Brain microvascular endothelial cell (primary cell): ENCODE data around the gene ADGRD1.

Experiments used
- DNase-seq: peaks from one replicate; pipeline ENCODE4 v3.0.0-alpha.2; 2020
- H3K27ac ChIP-seq: fragments of 250-450 bp; sonication (Bioruptor Pico); 2 replicates; pipeline ENCODE4 v1.5.1; 2020; ENCODE audit warnings: mild to moderate bottlenecking, moderate library complexity
- H3K27me3 ChIP-seq: fragments of 250-450 bp; sonication (Bioruptor Pico); replicated peaks from 2 replicates; pipeline ENCODE4 v1.5.1; 2020; ENCODE audit warnings: mild to moderate bottlenecking
- H3K36me3 ChIP-seq: fragments of 250-450 bp; sonication (Bioruptor Pico); replicated peaks from 2 replicates; pipeline ENCODE4 v1.5.1; 2020; ENCODE audit warnings: mild to moderate bottlenecking
- H3K4me3 ChIP-seq: 2 replicates; pipeline ENCODE4 v1.5.1; 2011; ENCODE audit warnings: low read depth, mild to moderate bottlenecking, control low read depth, low read length, moderate library complexity
- CTCF ChIP-seq: IDR thresholded peaks from 2 replicates; pipeline ENCODE4 v1.5.1; 2011; ENCODE audit warnings: low read depth, mild to moderate bottlenecking, moderate library complexity, low read length, control low read depth, inconsistent platforms; ENCODE audit errors: missing control alignments
- in situ Hi-C: cut with HindIII; loops from 2 replicates; pipeline ENCODE4 v1.10.0; 2017; ENCODE audit warnings: low sequenced_read_pairs, low pct_ligation_motif_present

ADGRD1 gene

GRCh38 chr12:131055093-131055465 lies 101.4 kb downstream of the ADGRD1 start:
- in situ Hi-C loops = no loop called here
- TF ChIP-seq CTCF = no peak
- no peak for DNase-seq

GRCh38 chr12:131055596-131056233 lies 102.0 kb downstream of the ADGRD1 start:
- no peaks in the 10 kb centered on the region for H3K36me3 ChIP-seq
- no peak overlapping the region for H3K4me3 ChIP-seq
- DNase-seq = no peak
- H3K27me3 ChIP-seq = no peaks in the 10 kb centered on the region
- no peak overlapping the region for H3K27ac ChIP-seq
- TF ChIP-seq CTCF = no peak
- in situ Hi-C loops = no loop called here

More at GRCh38 chr12:131055093-131055465, 101.4 kb downstream of the ADGRD1 start:
- Histone ChIP-seq H3K27ac (no peak overlapping the region), H3K36me3 (no peaks in the 10 kb centered on the region), H3K4me3 (no peak overlapping the region), H3K27me3 (no peaks in the 10 kb centered on the region)

- no peaks in the 10 kb centered on the region for H3K36me3 ChIP-seq
- in situ Hi-C loops = no loop called here
- no peaks in the 10 kb centered on the region for H3K27me3 ChIP-seq
These were observed 102.9 kb downstream of the ADGRD1 start for GRCh38 chr12:131056626-131057025.

GRCh38 chr12:131057211-131057721 lies 103.6 kb downstream of the ADGRD1 start:
- Histone ChIP-seq H3K27ac (no peak overlapping the region), H3K4me3 (no peak overlapping the region), H3K27me3 (no peaks in the 10 kb centered on the region), H3K36me3 (no peaks in the 10 kb centered on the region)
- in situ Hi-C loops = no loop called here
- no peak for DNase-seq
- no peak for TF ChIP-seq CTCF

More at GRCh38 chr12:131056626-131057025, 102.9 kb downstream of the ADGRD1 start:
- DNase-seq = no peak
- Histone ChIP-seq H3K27ac (no peak overlapping the region), H3K4me3 (no peak overlapping the region)
- TF ChIP-seq CTCF = no peak

GRCh38 chr12:131057722-131058515 lies 104.2 kb downstream of the ADGRD1 start:
- Histone ChIP-seq H3K27ac (no peak overlapping the region), H3K27me3 (no peaks in the 10 kb centered on the region), H3K4me3 (no peak overlapping the region), H3K36me3 (no peaks in the 10 kb centered on the region)
- in situ Hi-C loops = no loop called here
- no peak for TF ChIP-seq CTCF
- no peak for DNase-seq
